Measurements from ENCODE around the gene DDX51.

Gene DDX51

DNA sequence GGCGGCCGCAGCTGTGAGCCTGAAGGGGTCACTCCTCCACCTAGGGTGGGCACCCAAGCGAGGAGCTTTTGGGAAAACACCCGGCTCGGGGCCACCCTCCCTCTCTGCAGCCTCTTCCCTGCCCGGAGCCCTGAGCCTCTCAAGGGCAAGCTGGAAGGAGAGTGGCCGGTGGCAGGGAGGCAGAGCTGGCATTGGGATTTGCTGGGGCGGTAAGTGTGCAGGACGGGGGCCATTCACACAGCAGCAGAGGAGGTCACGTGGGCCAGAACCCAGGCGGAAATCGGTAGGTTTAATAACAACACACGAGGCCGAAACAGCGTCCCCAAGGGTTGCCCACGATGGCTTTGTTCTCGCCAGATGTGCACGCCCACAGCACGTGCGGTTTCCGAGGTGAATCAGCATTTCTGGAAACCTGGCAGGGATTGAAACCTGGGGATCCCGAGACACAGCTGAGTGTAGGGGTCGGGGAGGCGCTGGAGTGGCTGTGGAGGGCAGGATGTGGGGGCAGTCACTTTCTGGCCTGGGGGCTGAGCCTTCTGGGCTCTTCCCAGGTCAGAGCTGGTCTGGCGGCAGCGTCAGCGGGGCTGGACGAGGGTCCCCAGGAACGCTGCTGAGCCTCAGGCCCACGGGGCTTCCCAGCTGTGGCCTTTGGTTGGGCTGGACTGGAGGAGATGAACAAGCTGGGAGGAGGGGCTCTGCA, 23.6 kb upstream of the DDX51 start:
- no peak for DNase-seq (ENCODE audit: low read depth in 1 of 2, low spot score in 1 of 2)

DNA sequence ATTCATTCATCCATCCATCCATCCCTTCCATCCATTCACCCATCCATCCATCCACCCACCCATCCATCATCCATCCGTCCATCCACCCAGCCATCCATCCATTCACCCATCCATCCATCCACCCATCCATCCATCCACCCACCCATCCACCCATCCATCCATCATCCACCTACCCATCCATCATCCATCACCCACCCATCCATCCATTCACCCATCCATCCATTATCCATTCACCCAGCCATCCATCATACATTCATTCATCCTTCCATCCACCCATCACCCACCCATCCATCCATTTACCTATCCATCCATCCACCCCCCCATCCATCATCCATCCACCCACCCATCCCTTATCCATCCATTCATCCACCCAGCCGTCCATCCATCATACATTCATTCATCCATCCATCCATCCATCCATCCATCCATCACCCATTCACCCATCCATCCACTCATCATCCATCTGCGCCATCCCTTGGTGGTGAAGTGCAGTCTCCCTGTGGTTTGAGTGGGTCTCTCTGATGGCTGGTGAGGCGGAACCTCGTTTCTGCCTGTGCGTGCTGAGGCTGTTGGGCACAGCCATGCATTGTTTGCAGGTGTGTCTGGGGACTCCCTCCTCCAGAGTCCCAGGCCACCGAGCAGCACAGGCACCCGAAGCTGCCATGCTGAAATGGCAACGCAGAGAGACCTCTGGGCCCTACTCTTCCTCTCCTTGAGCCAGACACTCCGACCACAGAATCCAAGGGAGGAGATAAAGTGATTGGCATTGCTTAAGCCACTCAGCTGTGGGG, 22.9 kb upstream of the DDX51 start:
- DNase-seq (ENCODE audit: low read depth in 1 of 2, low spot score in 1 of 2), result no peak

DNA sequence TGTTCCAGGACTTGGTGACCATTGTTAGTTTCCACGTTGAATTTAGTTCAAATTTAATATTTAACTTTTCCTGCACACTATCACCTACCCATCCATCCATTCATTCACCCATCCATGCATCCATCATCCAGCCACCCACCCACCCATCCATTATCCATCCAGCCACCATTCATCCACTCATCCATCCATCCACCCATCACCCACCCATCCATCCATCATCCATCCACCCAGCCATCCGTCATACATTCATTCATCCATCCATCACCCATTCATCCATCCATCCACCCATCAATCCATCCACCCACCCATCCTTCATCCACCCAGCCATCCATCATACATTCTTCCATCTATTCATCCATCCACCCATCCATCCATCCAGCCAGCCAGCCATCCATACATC, 22.0 kb upstream of the DDX51 start:
- DNase-seq (ENCODE audit: low read depth in 1 of 2, low spot score in 1 of 2), result no peak

DNA sequence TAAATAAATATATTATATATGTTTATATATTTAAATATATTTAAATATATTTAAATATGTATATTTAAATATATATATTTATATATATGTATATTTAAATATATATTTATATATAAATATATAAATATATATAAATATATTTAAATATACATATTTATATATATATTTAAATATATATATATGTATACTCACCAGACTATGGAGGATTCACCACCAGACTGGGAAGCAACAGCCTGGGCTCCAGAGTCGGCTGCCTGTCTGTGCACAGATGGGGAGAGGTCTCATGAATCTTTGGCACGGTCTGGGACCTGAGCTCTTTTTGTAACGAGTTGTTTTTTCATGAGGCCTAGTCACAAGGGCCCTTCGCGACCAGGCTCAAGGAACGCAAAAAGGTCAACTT, 21.5 kb upstream of the DDX51 start:
- DNase-seq (ENCODE audit: low read depth in 1 of 2, low spot score in 1 of 2), result no peak

DNA sequence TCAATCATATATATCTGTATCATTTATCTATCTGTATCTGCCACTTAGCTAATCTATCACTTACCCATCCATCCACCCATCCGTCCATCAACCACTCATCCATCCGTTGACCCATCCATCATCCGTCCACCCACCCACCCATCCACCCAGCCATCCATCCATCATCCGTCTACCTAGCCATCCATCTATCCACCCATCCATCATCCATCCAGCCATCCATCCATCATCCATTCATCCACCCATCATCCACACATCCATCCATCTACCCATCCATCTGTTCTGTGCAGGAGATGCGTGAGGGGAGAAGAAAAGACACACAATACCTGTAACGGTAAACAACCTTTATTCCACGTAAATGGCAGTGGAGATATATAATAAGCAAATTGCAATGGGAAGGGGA, 20.3 kb upstream of the DDX51 start:
- no peak for DNase-seq (ENCODE audit: low read depth in 1 of 2, low spot score in 1 of 2)

DNA sequence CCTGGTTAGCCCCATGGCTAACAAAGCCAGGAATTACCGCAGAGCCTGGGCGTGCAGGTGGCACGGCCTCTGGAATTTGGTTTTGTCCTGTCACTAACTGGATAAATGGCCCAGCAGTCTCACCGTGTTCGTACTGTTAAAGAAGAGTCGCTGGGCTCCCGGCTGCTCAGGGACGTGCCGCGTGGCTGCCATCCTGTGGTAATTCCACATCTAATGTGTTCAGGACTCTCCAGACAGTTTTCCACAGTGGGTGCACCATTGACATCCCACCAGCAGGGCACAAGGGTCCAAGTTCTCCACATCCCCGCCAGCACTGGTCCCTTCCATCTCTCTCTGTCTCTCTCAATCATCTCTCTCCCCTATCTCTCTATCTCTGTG, 19.8 kb upstream of the DDX51 start:
- no peak for DNase-seq (ENCODE audit: low read depth in 1 of 2, low spot score in 1 of 2)

DNA sequence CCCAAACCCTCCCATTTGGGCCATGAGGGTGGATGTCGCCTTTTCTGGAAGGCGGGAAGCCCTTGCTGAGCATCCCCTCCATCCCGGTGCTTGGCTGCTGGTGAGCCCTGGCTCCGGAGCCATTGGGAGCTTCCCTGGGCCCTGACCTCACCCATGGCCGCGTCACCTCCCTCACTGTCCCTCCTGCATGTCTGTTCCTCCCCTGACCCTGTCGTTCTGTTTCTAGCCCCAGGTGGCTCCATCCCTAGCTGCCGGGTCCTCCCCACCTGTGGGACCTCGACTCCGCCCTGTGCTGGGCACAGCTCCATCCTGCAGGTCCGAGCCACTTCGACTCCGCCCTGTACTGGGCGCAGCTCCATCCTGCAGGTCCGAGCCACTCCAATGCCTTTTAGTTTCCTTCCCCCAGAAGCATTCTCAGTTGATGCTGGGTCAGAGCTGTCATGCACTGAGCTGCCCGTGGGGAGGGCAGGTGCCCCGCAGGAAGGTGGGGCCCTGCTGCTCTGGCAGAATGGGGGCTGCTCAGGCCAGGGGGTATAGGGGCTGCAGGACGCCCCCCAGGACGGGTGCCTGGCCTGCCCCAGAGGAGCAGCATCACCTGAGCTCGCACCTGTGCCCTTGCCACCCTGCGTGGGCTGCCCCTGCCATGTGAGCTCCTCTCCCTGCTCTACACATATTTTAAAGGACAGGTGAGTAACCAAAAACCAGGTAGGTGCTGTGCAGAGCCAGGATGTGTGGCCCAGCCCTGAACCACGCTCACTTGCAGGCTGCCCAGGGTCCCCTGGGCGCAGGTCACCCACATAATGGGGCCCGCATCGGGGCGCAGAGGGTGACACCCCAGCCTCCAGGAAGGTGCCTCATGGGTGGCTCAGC, 19.2 kb upstream of the DDX51 start:
- no peak for DNase-seq (ENCODE audit: low read depth in 1 of 2, low spot score in 1 of 2)

DNA sequence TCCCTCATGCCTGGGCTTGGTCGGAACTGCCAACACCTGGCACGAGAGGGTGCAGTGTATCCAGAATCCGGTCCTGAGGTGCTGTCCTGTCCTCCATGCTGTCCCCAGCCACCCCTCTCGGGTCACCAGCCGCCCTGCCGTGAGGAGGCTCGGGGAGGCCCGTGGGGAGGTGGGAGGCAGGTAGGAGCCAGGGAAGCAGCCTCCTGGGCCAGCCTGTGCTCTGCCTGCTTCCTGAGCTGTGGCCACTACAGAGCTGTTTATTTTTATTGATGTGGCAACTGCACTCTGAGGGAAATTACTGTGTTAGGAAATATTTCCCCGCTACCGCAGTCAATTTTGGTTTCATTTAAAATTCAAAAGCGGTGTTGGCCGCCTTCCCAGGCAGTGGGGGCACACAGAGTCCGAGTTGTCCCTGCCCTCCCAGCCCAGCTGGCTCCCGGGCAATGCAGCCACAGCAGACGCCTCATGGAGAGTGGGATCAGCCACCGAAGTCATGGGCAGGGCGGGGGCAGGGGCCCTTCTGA, 18.5 kb upstream of the DDX51 start:
- DNase-seq (ENCODE audit: low read depth in 1 of 2, low spot score in 1 of 2), result no peak

DNA sequence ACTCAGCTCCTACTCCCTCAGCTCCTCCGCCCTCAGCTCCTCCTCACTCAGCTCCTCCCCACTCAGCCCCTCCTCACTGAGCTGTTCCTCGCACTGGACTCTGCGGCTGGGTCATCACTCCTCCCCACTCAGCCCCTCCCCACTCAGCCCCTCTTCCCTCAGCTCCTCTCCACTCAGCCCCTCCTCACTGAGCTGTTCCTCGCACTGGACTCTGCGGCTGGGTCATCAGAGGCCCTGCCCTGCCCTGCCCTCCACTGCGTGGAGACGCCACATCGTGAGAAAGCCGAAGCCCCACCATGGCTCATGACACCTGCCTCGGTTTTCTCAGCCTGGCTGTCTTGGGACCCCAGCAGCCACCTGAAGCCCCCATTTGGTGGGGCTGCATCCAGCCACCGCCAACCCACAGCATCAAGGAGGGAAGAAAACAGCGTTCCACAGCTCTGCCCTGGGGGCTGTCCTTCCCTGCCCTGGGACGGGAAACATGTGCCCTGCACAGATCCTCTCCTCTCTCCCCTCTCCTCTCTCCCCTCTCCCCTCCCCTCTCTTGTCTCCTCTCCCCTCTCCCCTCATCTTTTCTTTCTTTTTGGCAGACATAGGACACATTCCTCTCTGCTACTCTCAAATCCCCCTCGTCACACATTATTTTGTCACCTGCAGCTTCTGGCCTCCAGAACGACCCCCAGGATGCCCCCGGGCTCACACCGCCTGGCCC, 17.8 kb upstream of the DDX51 start:
- DNase-seq (ENCODE audit: low read depth in 1 of 2, low spot score in 1 of 2), result no peak

DNA sequence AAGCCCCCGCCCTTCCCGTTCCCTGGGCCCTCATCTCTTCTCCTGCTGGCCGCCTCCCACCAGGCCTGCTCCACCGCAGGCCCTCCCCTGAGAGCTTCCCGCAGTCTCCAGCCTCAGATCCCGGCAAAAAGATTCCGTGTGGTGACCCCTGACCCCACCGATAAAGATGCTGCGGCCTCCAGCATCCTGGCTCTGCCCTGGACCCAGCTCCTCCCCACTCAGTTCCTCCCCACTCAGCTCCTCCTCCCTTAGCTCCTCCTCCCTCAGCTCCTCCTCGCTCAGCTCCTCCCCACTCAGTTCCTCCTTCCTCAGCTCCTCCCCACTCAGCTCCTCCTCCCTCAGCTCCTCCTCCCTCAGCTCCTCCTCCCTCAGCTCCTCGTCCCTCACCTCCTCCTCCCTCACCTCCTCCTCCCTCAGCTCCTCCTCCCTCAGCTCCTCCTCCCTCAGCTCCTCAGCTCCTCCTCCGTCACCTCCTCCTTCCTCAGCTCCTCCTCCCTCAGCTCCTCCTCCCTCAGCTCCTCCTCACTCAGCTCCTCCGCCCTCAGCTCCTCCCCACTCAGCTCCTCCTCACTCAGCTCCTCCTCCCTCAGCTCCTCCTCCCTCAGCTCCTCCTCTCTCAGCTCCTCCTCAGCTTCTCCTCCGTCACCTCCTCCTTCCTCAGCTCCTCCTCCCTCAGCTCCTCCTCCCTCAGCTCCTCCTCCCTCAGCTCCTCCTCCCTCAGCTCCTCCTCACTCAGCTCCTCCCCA, 17.1 kb upstream of the DDX51 start:
- no peak for DNase-seq (ENCODE audit: low read depth in 1 of 2, low spot score in 1 of 2)

DNA sequence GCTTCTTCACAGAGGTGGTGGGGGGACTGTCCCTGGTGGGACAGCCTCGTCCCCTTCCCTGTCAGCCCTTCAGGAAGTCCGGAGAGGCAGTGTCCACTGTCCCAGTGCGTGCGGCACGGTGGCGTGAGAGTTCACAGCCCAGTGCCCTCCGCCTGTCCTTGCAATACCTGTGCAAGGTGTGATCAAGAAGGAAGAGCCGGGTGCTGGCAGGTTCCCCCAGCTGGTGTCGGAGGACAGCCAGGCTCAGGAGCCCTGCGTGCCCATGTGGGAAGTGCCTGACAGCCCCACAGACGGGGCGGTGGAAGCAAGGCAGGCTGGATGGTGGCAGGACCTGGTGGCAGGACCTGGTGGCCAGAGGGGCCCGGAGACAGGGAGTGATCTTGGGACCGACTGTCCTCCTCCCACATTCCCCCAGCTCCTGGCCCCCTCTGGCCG, 16.5 kb upstream of the DDX51 start:
- no peak for DNase-seq (ENCODE audit: low read depth in 1 of 2, low spot score in 1 of 2)

DNA sequence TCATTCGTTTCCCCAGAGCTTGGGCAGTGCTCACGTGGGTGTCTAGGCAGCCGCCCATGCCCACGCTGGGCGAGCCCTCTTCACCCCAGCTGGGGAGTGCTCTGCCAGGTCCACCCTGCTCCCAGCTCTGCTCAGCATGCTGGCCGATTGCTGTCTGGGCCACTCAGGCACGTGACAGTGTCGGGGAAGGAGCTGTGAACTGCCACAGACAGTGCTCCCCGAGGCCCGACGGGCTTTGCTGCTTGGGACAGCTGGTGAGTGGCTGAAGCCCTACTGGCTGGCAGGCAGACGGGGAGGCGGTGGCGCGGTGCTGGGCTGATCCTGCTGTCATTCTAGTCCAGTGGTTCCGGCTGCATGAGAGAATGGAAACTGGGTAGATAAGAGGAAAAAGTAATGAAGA, 15.9 kb upstream of the DDX51 start:
- DNase-seq (ENCODE audit: low read depth in 1 of 2, low spot score in 1 of 2), result no peak

DNA sequence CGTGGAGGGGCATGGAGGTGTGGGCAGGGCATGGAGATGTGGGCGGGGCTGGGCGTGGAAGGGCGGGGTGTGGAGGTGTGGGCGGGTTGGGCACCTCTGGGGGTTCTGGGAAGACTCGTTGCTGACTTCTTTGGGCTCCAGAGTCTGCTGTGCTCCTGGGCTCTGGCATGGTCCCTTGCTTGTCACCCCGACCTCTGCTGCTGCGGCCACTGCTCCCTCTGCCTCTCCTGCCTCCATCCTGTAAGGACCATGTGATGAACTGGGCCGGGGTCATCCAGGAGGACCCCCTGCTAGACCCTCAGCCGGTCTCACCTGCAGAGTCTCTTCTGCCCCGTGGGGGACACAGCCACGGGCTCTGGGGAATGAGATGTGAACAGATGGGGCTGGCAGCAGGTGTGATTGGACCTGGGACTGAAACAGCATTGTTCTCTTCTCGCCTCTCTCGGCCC, 15.5 kb upstream of the DDX51 start:
- no peak for DNase-seq (ENCODE audit: low read depth in 1 of 2, low spot score in 1 of 2)

DNA sequence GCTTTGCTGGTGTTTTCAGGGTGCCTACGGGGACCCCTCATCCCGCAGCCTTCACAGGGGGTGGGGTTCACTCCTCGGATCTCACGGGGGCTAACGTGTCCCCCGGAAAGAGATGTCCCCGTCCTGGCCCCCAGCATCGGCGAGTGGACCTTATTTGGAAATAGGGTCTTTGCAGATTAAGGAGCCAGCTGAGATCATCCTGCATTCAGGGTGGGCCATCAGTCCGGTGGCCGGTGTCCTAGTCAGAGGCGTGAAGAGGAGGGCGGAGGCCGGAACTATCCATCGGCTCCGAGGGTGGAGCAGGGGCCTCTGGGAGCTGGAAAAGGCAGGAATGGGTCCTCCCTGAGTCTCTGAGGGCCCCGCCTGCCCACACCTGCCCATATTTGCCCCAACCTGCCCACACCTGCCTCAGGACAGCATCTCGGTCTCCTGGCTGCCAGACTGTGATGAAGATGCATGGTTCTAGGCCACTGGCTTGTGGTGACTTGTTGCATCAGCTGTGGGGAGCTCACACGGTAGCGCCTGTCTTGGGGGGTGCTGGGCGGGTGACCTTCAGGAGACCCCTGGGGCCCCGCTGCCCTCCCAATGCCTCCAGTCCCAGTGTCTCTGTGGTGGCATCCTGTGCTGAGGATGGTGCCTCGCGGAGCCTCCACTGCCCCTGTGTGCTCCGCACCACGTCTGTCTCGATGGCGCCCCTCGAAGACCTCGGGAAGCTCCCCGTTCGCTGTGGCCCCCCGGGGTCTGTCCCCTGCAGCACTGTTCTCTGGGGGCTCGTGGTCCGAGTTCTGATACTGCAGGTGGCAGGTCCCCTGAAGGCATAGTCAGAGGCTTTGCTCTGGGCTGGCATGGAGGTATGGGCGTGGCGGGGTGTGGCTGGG, 14.8 kb upstream of the DDX51 start:
- no peak for DNase-seq (ENCODE audit: low read depth in 1 of 2, low spot score in 1 of 2)

DNA sequence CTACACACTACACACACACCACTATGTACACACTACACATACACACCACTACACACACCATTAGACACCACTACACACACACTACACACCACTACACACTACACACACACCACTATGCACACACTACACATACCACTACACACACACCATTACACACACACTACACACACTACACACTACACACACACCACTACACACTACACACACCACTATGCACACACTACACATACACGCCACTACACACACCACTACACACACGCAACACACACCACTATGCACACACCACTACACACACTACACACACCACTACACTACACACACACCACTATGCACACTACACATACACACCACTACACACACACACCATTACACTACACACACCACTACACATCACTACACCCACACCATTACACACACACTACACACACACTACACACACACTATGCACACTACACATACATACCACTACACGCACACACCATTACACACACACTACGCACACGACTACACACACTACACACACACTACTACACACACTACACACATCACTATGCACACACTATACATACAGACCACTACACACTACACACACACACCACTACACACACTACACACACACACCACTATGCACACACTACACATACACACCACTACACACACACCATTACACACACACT, 13.8 kb upstream of the DDX51 start:
- DNase-seq (ENCODE audit: low read depth in 1 of 2, low spot score in 1 of 2), result no peak

DNA sequence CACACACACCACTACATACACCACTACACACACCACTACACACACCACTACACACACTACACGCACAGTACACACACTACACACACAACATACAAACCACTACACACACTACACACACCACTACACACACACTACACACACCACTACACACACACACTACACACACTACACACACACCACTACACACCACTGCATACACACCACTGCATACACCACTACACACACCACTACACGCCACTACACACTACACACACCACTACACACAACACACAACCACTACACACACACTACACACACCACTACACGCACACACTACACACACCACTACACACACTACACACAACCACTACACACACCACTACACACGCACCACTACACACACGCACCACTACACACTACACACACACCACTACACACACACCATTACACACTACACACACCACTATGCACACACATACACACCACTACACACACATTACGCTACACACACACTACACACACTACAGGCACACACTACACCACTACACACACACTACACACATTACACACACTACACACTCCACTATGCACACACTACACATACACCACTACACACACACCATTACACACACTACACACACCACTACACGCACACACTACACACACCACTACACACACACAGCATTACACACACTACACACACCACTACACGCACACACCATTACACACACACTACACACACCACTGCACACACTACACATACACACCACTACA, 12.6 kb upstream of the DDX51 start:
- DNase-seq (ENCODE audit: low read depth in 1 of 2, low spot score in 1 of 2), result no peak

DNA sequence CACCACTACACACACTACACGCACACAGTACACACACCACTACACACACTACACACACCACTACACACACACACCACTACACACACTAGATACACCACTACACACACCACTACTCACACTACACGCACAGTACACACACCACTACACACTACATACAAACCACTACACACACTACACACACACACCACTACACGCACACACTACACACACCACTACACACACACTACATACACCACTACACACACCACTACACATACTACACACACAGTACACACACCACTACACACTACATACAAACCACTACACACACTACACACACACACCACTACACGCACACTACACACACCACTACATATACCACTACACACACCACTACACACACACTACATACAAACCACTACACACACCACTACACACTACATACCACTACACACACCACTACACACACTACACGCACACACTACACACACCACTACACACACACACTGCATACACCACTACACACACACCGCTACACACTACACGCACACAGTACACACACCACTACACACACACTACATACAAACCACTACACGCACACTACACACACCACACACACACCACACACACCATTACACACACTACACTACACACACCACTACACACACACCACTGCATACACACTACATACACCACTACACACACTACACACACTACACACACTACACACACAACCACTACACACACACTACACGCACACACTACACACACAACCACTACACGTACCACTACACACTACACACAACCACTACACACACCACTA, 11.9 kb upstream of the DDX51 start:
- DNase-seq (ENCODE audit: low read depth in 1 of 2, low spot score in 1 of 2), result no peak
